Stimulated activated CD4-positive, alpha-beta T cell treated with anti-CD3 and anti-CD28 coated beads, Interleukin-2, amount 100 ng/mL, for 24 hours (primary cell): ENCODE results near the gene PNPLA3.

Experiments
- DNase-seq, 2 donors: peaks; one replicate each; pipeline ENCODE4 v3.0.0-alpha.2; 2020

Gene PNPLA3

DNA sequence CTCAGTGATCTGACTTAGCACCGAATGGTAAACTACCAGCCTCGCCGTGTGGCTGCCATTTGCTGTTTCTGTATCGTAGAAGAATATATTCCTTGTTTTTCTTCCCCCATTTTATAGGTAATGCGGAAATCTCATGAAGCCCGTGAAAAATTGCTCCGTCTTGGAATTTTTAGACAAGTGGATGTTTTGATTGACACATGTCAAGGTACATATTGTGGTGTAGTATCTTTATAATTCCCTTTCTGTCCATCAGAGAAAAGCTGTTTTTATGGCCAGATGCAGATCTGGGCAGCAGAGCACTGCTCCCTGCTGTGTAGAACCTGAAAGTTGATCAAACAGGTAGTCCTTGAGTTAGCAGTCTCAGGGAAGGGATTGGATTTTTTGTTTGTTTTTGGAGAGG, 45.0 kb downstream of the PNPLA3 start:
- DNase-seq: no peak

DNA sequence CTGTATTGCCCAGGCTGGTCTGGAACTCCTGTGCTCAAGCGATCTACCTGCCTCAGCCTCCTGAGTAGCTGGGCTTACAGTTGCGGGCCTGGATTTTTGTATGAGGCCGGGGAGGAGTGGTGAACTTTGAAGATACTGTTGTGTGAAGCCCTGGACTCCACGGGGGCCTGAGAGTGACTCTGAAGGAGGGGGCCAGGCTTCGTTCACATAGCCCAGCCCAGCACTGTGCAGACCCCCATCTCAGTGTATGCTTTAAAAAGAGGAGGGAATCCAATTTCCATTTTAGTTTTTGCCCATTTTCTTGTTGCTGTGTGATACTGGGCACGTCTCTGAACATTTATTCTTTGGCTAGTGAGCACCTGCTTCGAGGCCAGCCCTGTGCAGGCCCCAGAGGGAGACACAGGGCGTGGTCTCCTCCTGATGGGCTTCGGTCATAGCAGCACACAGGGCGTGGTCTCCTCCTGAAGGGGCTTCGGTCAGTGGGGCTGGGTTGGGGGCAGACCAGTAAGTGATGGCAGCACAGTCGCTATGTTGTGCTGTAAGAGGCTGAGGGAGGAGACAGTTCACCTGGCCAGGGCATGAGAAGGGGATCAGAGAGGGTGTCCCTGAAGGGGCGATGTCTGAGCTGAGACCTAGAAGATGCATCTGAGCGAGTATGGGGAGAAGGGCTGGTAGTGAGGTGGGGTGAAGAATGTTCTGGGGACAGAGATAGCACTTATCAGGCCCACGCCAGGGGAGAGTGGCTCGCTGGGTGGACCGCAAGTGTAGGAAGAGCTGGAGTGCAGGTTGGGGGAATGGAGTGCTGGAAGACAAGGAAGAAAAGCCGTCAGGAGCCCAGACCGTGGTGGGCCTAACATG, 45.6 kb downstream of the PNPLA3 start:
- no peak for DNase-seq

DNA sequence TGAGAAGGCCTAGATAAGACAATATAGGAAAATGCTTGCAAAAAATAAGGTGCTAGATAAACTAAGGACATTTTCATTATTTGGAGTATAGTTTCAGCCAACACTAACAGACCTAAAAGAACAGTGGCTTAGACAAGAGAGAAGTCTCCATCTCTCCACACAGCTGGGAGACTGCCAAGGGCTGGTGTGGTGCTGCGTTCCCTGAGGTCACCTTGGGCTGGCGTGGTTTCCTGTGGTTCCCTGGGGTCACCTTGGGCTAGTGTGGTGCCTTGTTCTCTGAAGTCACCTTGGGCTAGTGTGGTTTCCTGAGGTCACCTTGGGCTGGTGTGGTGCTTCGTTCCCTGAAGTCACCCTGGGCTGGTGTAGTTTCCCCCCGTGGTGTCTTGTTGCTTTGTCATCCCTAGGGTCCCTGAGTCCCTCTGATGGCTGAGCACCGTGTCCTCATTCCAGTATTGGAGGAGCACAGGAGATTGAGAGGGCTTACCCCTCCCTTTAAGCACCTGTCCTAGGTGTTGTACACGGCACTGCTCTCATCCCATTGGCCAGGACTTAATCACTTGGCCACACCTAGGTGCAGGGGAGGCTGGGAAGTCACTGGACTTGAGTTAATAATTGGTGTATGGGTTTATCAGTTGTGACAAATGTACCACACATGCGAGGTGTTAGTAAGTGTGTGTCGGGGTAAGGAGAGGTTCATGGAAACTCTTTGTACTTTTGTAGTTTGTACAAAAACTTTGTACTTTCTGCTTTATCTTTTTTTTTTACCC, 46.6 kb downstream of the PNPLA3 start:
- DNase-seq: no peak

DNA sequence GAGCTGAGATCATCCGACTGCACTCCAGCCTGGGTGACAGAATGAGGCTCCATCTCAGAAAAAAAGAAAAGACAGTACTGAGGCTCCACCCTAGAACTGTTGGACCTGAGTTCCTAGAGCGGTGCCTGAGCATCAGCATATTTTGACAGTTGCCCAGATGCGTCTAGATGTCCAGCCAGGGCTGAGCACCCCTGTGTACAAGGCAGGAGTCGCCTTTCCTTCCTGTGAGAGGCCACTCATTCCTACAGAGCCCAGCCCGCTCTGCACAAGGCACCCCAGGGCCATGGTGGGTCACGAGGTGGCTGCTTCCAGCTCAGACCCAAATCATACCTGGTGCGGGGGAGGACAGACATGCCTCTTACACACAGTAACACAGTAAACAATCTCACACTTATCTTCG, 47.5 kb downstream of the PNPLA3 start:
- DNase-seq: no peak

DNA sequence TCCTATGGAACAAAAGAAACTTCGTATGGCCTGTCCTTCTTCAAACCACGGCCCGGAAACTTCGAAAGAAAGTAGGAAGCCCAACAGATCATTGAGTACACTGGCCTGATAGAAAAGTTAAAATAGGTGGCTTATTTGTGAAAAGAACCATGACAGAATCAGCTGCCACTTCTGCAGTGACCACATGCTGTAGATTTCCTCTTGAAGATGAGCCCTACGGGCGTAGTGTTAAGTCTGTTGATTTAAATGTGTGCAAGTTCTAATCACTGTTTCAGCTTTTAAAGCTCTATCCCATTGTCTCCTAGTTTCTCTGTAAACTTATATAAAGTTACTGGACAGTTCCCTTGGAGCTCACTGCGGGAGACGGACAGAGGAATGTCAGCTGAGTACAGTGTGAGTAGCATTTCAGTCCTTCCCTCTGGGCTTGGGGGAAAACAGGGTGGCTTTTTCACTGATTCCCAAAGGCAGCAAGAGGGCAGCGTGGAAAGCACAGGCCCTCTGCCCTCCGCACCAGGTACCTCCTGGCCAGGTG, 49.4 kb downstream of the PNPLA3 start:
- DNase-seq: no peak

DNA sequence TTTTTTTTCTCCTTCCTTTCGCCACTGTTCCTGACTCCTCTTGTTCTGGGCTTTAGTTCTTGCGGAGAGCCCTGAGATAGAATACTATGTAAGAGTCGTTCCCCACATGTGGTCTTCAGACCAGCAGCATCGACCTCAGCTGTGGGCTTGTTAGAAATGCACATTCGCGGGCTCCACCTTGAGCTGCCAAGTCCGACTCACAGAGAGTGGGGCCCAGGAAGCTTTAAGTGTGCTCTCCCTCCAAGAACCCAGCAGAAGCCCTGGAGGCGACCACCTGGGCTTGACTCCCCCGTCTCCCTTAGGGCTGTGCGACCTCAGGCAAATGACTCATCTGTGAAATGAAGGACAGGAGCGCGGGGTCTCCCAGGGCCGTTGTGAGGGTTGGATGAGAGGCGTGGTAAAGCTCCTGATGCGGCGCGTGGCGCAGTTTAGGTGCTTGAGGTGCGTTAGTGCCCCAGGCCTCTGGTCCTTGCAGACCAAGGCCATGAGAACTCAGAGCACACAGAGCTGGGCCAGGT, 50.5 kb downstream of the PNPLA3 start:
- DNase-seq: no peak

DNA sequence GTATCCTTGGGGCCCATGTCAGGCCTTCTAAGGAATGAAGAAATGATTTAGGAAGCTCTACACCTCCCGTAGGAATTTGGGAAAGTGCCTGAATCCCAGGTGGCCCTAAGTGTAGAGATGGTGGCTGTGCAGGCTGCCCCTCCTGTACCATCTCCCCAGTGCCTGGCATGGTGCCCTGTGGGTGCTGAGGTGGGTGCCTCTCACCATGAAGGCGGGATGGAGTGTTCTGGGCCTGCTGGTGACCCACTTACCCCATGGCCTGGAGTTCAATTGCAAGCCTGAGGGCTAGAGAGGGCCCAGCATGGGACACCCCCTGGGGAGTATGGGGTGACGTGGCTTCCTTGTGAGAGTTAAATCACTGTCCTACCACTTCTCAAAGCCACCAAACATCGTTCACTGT, 51.4 kb downstream of the PNPLA3 start:
- no peak for DNase-seq

DNA sequence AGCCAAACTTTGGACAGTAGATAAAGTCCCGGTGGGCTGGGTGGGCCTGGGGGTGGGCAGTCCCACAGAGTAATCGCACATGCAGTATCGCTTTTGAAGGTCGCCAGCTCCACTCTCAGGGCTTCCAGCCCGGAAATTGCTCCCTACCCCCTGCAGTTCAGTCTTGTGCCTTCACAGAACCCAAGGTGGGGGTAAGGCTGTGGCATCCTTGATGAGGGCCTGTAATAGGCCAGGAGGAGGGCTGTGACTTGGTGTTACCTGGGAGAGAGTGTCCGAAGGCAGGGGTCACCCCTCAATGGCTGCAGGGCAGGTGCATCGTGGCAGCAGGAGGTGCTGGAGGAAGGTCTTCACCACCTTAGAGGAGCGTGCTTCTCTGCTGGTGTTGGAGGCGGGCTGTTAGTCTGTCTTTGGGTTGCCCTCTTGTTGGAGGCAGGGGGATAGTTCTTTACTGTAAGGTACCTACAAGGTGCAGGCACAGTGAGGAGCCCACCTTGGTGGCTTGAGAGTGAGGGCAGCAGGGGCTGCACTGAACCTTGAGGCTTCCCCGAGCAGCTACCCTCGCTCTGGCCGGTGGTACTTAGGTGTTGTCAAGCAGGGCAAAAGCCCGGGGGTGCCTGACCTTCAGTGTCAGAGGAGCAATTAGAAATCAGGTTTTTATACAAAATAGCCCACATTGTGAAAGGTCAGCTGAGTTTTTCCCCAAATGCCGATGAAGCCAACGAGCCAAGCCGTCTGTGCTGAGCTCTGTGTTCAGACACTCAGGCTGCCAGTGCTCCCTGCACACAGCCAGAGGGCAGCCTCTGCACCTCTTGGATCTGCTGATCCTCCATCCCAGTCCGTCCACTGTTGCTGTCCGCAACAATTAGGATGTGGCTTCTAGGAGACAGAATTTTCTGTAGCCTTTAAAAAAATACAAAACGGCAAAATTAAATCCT, 53.5 kb downstream of the PNPLA3 start:
- no peak for DNase-seq

DNA sequence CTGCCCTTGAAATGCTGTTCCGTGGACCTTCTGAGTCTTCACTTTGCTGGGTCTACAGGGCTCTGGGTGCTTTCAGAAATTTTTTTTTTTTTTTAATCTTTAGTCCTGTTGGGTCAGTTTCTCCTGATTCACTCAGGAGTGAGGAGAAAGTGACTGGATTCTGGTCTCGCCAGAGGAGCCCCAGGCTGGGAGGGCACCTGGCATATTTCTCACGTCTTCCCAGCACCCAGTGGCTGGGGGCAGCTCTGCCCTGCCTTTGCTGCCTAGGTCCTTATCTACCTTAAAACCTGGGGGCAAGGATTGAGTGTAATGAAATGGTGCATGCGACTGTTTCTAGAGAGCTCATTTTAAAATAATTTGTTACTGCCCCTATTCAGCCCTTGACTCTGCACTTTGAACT, 55.0 kb downstream of the PNPLA3 start:
- DNase-seq: no peak

DNA sequence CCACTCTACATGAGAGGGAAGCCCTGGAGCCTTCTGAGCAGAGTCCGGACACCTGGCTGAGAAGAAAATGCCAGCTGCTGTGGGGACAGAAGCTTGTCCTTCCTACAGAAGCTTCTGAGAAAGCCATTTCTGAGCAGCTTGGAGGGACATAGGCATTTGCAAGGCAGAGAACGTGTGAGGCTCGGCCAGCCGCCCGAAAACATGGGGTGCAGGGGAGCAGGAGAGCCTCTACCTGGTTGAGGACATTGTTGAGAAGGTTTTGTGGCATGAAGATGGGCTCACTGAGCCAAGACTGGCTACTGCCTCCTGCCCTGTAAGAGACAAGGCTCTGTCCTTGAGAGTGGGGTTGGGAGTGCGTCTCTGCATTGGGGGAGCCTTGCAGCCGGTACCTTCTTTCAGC, 57.0 kb downstream of the PNPLA3 start:
- DNase-seq: no peak

DNA sequence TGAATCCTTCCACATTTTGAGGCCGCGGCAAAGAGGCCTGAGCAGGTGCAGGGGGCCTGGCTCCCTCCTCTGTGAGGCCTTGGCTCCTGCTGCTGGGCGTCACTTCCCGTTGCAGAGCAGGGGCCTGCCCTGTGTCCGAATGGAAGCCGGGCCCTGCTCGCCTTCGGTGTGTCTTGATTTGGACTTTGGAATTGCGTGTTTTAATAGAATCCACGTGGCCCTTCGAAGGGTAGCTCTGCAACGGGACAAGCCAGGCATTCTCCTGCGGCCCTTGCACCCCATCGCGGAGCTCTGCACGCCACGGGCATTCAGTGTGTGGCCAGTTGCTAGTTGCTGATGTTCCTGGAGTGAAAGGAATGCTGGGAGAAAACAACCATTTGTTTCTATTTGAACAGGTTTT, 57.4 kb downstream of the PNPLA3 start:
- no peak for DNase-seq

DNA sequence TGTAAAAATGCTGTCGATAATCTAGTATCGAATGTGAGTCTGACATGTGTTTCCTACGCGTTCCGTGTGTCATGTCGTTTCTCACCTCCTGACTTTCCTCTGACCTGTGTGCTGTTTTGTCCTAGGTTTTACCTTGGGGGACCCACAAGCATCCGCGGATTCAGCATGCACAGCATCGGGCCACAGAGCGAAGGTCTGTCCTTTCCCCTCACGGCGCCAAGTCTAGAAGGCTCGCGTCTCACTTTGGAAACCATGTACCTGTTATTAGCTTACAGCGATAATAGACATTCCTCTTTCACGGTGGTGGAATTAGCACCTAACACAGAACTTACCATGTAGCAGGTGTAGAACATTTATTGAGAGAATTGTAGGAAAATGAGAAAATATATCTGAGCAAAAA, 60.2 kb downstream of the PNPLA3 start:
- no peak for DNase-seq

DNA sequence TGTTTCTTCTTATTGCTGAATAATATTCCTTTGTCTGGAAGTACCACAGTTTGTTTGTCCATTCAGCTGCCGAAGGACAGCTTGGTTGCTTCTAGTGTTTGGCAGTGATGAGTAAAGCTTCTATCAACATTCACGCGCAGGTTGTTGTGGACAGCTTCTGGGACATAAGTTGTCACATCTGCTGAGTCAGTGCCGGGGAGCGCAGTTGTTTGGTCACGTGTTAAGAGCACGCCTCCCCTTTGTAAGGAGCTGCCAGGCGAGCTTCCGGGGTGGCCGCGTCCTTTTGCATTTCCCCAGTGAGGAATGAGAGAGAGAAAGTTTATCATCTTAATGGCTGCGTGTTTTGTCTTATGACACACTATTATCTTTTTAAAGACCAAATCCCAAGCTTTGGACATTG, 61.9 kb downstream of the PNPLA3 start:
- no peak for DNase-seq

DNA sequence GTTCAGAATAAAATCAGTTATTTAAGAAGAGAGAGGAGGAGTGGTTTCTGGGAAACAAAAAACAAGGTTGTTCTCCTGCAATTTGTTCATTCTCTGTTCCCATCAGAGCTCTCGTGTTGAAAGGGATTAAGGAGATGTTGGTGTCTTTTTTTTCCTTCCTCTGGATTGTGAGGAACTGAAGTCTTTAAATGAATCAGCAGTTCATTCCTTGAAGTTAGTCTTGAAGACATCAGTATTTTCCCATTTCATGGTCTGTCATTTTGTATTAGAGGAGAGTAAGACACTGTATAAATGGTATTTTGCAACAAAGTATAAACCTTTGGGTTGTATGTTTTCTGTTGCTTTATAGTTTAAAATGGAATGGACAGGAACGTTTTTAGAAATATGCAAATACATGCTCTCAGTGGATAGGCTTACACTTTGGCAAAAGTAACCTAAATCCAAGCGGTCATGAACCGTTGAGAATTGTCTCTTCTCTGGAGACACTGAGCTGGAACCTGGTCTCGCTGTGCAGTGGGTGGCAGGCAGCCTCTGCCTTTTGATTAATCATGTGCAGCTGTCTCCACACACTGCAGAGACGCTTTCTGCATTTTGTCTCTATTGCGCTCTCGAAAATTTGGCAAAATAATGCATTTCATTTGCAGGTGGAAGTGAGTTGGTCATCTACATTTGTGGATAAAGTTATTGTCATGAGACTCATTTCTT, 64.7 kb downstream of the PNPLA3 start:
- no peak for DNase-seq

DNA sequence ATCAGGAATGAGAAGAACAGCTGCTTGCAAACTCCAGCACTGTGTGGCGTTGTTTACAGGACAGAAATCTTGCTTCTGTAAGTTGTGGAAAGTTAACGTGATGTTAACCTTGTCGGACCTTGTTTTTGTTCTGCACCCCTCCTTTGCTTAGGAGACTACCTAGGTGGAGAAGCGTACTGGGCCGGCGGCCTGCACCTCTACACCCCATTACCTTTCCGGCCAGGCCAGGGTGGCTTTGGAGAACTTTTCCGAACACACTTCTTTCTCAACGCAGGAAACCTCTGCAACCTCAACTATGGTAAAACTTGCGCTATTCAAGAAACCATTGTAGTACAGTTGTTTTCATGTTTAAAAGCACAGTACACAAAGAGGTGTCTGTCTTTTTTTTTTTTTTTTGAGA, 65.4 kb downstream of the PNPLA3 start:
- DNase-seq: no peak

DNA sequence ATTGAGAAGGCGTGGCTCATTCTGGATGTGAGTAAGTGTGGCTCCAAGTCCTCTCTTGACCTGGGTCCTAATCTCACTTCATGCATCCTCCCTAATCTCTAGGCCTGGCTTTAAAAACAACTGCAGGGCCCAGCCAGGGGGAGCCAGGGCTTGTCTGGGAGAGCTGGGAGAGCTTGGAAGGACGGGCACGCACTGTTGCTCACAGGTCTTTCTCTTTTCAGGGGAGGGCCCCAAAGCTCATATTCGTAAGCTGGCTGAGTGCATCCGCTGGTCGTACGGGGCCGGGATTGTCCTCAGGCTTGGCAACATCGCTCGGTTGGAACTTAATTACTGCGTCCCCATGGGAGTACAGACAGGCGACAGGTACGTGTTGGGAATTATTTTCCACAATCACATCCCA, 66.4 kb downstream of the PNPLA3 start:
- no peak for DNase-seq

DNA sequence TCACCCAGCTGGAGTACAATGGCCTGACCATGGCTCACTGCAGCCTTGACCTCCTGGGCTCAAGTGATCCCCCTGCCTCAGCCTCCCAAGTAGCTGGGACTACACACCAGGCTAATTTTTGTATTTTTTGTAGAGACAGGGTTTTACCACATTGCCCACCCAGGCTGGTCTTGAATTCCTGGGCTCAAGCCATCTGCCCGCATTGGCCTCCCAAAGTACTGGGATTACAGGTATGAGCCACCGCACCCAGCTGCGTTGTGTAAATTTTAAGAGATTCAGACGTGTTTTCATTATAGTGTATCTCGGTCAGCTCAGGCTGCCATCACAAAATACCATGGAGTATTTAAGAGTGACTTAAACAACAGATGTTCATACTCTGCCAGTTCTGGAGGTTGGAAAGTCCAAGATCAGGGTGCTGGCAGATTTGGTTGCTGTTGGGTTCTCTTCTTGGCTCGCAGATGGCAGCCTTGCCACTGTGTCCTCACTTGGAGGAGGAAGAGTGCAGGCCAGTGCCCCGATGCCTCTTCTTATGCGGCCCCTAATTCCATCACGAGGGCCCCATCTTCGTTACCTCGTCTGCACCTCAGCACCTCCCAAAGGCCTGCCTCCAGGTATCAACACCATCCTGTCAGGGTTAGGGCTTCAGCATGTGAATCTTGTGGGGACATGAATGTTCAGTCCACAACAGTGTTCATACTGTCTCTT, 67.9 kb downstream of the PNPLA3 start:
- DNase-seq: no peak

DNA sequence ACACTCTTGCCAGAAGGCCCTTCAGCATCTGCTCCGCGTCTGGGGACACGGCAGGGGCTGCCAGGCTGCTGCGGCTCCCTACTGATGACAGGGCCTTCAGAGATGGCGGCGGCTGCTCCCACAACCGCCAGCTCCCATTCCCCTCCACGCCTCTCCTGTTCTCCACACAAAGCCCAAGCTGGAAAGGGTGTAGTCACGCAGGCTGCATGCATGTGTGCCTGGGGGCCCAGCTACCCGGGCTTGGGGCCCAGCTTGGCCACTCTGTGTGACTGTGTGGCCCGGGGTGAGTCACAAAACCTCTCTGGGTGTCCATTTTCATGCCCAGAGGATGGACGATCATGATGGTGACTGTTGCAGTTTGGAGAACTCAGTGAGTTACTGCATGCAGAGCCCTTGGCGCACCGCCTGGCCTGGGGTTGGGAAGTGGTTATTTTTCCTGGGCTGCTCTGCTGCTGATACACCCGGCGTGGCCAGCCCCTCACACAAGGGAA, 68.8 kb downstream of the PNPLA3 start:
- DNase-seq: no peak

DNA sequence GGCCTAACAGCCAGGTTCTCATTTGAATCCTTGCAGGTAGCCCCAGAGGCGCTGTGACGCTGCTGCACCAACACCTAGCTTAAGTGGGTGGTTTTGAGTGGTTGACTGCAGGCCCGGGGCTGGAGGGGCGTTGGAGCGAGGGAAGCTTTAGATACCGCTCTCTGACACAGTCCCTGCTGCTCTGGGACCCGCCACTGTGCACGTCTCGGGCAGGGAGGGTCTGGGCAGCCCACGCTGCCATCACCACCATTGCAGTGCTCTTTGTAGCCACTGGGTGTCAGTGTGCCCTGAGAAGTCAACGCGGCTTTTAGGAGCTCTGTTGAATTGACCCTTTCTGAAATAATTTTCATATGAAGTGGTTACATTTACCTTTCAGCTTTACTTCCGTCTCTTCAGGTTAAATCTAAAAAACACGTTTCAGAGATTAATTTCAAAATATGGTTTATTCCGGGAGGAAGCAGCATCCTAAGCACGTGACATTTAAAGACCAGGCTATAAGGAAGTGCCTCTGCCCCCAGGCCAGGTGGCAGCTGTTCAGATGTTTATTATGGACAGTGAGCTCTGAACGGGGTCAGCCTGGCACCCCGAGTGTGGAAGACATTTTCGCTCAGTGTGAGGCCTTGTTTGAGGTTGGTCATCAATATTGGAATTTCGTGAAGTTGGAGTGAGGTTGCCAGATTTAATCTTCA, 69.6 kb downstream of the PNPLA3 start:
- peak; percentile 64 to 69 for DNase-seq

DNA sequence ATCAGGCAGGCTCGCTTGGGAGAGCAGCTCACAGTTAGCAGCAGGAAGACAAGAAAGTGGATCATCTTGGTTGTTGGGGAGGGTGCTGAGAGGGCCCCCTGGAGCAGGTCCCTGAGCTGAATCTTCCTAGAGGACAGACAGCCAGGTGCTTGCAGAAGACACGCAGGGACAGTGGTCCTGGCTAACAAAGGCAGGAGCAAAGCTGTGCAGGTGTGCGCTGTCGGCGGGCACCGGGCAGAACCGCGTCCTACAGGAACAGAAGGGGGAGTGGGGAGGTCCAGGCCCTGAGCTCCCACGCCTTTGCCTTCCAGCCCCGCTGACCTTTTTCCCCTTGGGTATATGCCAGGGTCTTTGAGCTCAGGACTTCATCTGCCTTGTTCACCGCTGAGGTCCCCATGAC, 70.4 kb downstream of the PNPLA3 start:
- DNase-seq: no peak

DNA sequence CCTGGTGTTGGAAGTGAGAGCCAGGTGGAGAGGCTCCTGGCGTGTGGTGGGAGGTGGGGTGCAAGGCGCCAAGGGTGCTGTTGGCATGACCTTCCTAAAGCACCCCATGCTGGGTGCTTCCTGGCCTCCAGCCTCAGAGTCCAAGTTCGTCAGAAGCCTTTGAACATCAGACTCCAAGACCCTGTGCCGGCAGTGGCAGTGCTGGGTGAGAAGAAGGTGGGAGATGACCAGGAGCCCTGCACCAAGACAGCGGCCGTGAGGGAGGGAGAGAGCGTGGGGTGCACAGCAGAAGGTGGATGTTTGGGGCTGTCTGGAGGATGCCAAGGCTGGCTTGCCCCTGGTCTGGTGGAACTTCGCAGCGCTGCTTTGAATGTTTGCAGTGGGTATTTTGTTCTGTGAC, 70.8 kb downstream of the PNPLA3 start:
- DNase-seq: no peak
